WI38 (cell line): Measurements from ENCODE around the gene OR10H1.
"Not testable (repeated sequence)": the region's sequence is repeated elsewhere in the genome, so short reads cannot be mapped to it uniquely, and the experiment has no call there.

Experiments used
- H3K4me3 ChIP-seq: 2 replicates; pipeline ENCODE4 v1.5.1; 2011; ENCODE audit warnings: low read depth, mild to moderate bottlenecking, control low read depth, low read length
- CTCF ChIP-seq: IDR thresholded peaks from 2 replicates; pipeline ENCODE4 v1.5.1; 2012; ENCODE audit warnings: low read depth, mild to moderate bottlenecking, control low read depth, low read length

OR10H1 gene

GRCh38 chr19:15836330-15837220 is 21.1 kb upstream of the OR10H1 start:
- H3K4me3 ChIP-seq = peak overlapping the region; percentile 76
- TF ChIP-seq CTCF = no peak

- peak overlapping the region; percentile 76 for H3K4me3 ChIP-seq
These were observed 20.3 kb upstream of the OR10H1 start for GRCh38 chr19:15835565-15836329.

GRCh38 chr19:15834232-15834631 is 18.8 kb upstream of the OR10H1 start:
- H3K4me3 ChIP-seq = not testable (repeated sequence)

GRCh38 chr19:15831626-15832025 is 16.2 kb upstream of the OR10H1 start:
- H3K4me3 ChIP-seq = no peak overlapping the region

GRCh38 chr19:15829786-15830185 is 14.3 kb upstream of the OR10H1 start:
- H3K4me3 ChIP-seq = no peak overlapping the region
- no peak for TF ChIP-seq CTCF

More at GRCh38 chr19:15831626-15832025, 16.2 kb upstream of the OR10H1 start:
- no peak for TF ChIP-seq CTCF

GRCh38 chr19:15829306-15829698 is 13.8 kb upstream of the OR10H1 start:
- TF ChIP-seq CTCF = no peak
- H3K4me3 ChIP-seq = no peak overlapping the region

GRCh38 chr19:15828611-15829305 is 13.3 kb upstream of the OR10H1 start:
- H3K4me3 ChIP-seq = not testable (repeated sequence)

- H3K4me3 ChIP-seq = no peak overlapping the region
- TF ChIP-seq CTCF = no peak
These were observed 12.7 kb upstream of the OR10H1 start for GRCh38 chr19:15828121-15828610.
